Smooth muscle cell (in vitro differentiated cells): ENCODE measurements around the gene LTA. TPM values are rescaled to one million over a fixed set of nuclear protein-coding genes. Genes with fewer than 3 reads are reported as not detected.
A peak's percentile ranks its signal among the peaks of the same experiment; 100 is the strongest.
"Not testable (repeated sequence)": the region's sequence is repeated elsewhere in the genome, so short reads cannot be mapped to it uniquely, and the experiment has no call there.

ENCODE experiments used
- DNase-seq: peaks from one replicate; lab custom pipeline; 2025; ENCODE audit not compliant: unreplicated experiment; lab: John Stamatoyannopoulos, UW
- H2AFZ ChIP-seq: fragments of 200-600 bp; sonication (generic); 2 replicates; pipeline ENCODE4 v1.6.0; 2016; ENCODE audit warnings: antibody characterized with exemption, low read depth, mild to moderate bottlenecking
- H3F3A ChIP-seq: fragments of 200-600 bp; sonication (generic); 2 replicates; pipeline ENCODE4 v1.6.0; 2017; ENCODE audit warnings: antibody characterized with exemption, low read depth
- H3K27ac ChIP-seq: fragments of 200-600 bp; sonication (generic); 2 replicates; pipeline ENCODE4 v1.5.1; 2016; ENCODE audit warnings: low read depth, mild to moderate bottlenecking
- H3K27me3 ChIP-seq: fragments of 200-600 bp; sonication (generic); 2 replicates; pipeline ENCODE4 v1.6.1; 2016; ENCODE audit warnings: low read depth, mild to moderate bottlenecking
- H3K36me3 ChIP-seq: fragments of 200-600 bp; sonication (generic); 2 replicates; pipeline ENCODE4 v1.5.1; 2016; ENCODE audit warnings: low read depth
- H3K4me1 ChIP-seq: fragments of 200-600 bp; sonication (generic); 2 replicates; pipeline ENCODE4 v1.5.1; 2016; ENCODE audit warnings: low read depth
- H3K4me2 ChIP-seq: fragments of 200-600 bp; sonication (generic); 2 replicates; pipeline ENCODE4 v1.6.0; 2016; ENCODE audit warnings: mild to moderate bottlenecking
- H3K4me3 ChIP-seq: fragments of 200-600 bp; sonication (generic); 2 replicates; pipeline ENCODE4 v1.5.1; 2016; ENCODE audit warnings: mild to moderate bottlenecking
- H3K79me2 ChIP-seq: fragments of 200-600 bp; sonication (generic); 2 replicates; pipeline ENCODE4 v1.6.0; 2016; ENCODE audit warnings: low read depth, mild to moderate bottlenecking
- H3K9ac ChIP-seq: fragments of 200-600 bp; sonication (generic); 2 replicates; pipeline ENCODE4 v1.6.0; 2016; ENCODE audit warnings: low read depth
- H3K9me3 ChIP-seq: fragments of 200-600 bp; sonication (generic); replicated peaks from 2 replicates; pipeline ENCODE4 v1.5.1; 2016; ENCODE audit warnings: low read depth
- H4K20me1 ChIP-seq: fragments of 200-600 bp; sonication (generic); 2 replicates; pipeline ENCODE4 v1.6.0; 2016; ENCODE audit warnings: low read depth
- WGBS: methylation state at CpG from one replicate; pipeline ENCODE4 v1.1.7; 2016; ENCODE audit warnings: low lambda C conversion rate; 5-methylcytosine and 5-hydroxymethylcytosine counted together
- polyA plus RNA-seq: library from polyadenylated mRNA; unstranded; fragments of >200 nt; fragmentation: Nextera tagmentation; extraction: Ambion mirVana; gene quantifications from 2 replicates; pipeline ENCODE4 v1.2.1, GENCODE V29; 2016
- total RNA-seq: library from RNA; depleted of rRNA; stranded (reverse); fragments of >200 nt; gene quantifications from 2 replicates; pipeline ENCODE4 v1.2.3, GENCODE V29; 2014
- TF ChIP-seq, protein P1 (sequence below): fragments of 200-600 bp; sonication (generic); IDR thresholded peaks from 2 replicates; pipeline ENCODE4 v1.5.1; 2017; ENCODE audit warnings: borderline replicate concordance, mild to moderate bottlenecking, antibody characterized with exemption; ENCODE audit not compliant: insufficient read depth, poor library complexity, severe bottlenecking

LTA gene
- total and polyA plus RNA-seq, 2 experiments from 2014 or later = 0.74 TPM; not detected in 1

DNA sequence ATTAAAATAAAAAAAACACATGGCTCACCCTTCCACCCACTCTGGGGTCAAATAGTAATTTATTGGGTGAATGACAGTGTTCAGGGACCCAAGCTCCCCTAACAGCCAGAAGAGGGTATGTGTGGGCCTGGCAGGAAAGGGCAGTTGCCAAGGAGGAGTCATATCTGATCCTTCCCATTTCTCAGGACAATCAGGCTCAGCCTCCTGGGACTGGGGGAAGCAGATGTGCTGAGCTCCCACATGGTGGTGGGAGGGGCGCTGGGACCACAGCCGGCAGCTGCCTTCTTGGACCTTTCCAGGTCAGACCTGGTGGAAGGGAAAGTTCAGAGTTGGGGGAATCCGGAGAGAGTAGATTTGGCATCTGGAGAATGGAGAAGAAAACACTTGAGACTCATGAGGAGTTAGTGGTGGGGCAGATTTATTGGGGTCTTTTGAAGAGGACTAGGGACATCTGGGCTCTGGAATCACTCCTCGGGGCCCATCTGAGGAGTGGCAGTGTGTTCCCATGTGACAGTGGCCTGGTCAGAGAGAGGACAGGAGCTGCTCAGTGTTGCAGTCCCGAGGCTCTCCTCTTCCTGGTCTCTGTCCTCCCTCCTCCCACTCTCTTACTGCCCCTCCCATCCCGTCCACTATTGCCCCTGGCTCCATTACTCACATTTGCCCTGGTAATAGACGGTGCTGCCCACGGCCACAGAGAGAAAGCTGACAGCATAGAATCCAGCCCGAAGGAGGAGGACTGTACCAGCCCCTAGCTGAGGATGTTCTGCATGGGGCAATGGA, 17.0 kb downstream of the LTA start:
- TF ChIP-seq, protein P1, sequence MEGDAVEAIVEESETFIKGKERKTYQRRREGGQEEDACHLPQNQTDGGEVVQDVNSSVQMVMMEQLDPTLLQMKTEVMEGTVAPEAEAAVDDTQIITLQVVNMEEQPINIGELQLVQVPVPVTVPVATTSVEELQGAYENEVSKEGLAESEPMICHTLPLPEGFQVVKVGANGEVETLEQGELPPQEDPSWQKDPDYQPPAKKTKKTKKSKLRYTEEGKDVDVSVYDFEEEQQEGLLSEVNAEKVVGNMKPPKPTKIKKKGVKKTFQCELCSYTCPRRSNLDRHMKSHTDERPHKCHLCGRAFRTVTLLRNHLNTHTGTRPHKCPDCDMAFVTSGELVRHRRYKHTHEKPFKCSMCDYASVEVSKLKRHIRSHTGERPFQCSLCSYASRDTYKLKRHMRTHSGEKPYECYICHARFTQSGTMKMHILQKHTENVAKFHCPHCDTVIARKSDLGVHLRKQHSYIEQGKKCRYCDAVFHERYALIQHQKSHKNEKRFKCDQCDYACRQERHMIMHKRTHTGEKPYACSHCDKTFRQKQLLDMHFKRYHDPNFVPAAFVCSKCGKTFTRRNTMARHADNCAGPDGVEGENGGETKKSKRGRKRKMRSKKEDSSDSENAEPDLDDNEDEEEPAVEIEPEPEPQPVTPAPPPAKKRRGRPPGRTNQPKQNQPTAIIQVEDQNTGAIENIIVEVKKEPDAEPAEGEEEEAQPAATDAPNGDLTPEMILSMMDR = no peak
- Histone ChIP-seq H3K36me3 (no peaks in the 10 kb centered on the region), H3K4me2 (no peak overlapping the region), H3K4me3 (no peak overlapping the region), H3F3A (no peaks in the 10 kb centered on the region), H2AFZ (no peak overlapping the region), H3K79me2 (no peaks in the 10 kb centered on the region), H3K9ac (no peak overlapping the region), H3K27ac (no peak overlapping the region), H3K4me1 (no peaks in the 10 kb centered on the region), H4K20me1 (no peaks in the 10 kb centered on the region), H3K27me3 (no peaks in the 10 kb centered on the region), H3K9me3 (no peaks in the 10 kb centered on the region)
- WGBS = 65% methylated on average over 9 of the region's 9 CpGs
- no peak for DNase-seq

DNA sequence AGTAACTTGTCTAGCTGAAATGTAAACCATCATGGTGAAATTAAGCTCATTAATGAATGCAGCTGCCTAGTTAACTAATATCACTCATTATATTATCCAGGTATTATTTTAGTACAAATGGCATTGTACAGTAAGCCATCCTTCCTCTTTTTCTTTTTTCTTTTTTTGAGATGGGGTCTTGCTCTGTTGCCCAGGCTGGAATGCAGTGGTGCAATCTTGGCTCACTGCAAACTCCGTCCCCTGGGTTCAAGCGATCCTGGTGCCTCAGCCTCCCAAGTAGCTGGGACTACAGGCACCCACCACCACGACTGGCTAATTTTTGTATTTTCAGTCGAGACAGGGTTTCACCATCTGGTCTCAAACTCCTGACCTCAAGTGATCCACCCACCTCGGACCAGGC, 18.6 kb downstream of the LTA start:
- WGBS = 91% methylated on average over 5 of the region's 5 CpGs
- not testable (repeated sequence) for H3K9me3 ChIP-seq, DNase-seq, H3K9ac ChIP-seq, H3K4me2 ChIP-seq, H2AFZ ChIP-seq, H3F3A ChIP-seq, H3K4me1 ChIP-seq, H4K20me1 ChIP-seq, H3K36me3 ChIP-seq, H3K27ac ChIP-seq, H3K27me3 ChIP-seq, H3K4me3 ChIP-seq, H3K79me2 ChIP-seq

DNA sequence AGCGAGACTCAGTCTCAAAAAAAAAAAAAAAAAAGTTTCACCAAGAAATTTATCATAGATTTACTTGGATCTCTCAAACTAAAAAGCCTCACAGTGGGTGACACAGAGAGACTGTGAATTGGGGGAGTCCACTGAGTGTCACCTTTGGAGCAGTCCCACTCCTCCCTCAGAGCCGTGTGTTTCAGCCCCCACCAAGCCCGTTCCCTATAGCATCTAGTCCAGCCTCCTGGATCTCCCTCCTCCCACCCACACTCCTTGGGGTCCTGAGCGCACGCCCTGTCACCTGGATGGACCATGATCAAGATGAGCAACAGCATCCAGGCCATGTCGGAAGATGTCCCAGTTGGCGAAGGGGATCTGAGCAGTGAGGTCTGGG, 20.3 kb downstream of the LTA start:
- no peak overlapping the region for H3K4me3 ChIP-seq
- no peak for DNase-seq
- H3K27me3 ChIP-seq = no peaks in the 10 kb centered on the region
- no peaks in the 10 kb centered on the region for H3K4me1 ChIP-seq
- no peaks in the 10 kb centered on the region for H3K36me3 ChIP-seq
- TF ChIP-seq, protein P1 = no peak
- no peak overlapping the region for H3K4me2 ChIP-seq
- H2AFZ ChIP-seq = no peak overlapping the region
- H4K20me1 ChIP-seq = no peaks in the 10 kb centered on the region
- no peaks in the 10 kb centered on the region for H3K9me3 ChIP-seq
- H3K9ac ChIP-seq = no peak overlapping the region
- no peaks in the 10 kb centered on the region for H3F3A ChIP-seq
- no peak overlapping the region for H3K27ac ChIP-seq
- H3K79me2 ChIP-seq = no peaks in the 10 kb centered on the region
- WGBS = 94% methylated on average over 7 of the region's 7 CpGs

DNA sequence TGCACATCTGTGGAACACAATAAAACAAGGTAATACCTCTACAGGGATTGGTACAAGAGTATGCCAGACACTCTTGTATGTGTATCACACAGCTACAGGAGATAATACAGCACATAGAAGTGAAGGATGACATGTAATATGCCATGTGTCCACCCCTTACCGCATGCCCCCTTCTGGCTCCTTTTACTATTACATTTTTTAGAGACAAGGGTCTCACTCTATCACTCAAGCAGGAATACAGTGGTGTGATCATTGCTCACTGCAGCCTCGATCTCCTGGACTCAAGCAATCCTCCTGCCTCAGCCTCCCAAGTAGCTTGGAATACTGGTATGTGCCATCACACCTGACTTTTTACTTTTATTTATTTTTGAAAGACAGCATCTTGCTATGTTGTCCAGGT, 24.9 kb downstream of the LTA start:
- no peaks in the 10 kb centered on the region for H3K9me3 ChIP-seq
- no peak overlapping the region for H3K4me3 ChIP-seq
- 53% methylated on average over 2 of the region's 2 CpGs for WGBS

More for the DNA sequence above, 24.9 kb downstream of the LTA start:
- Histone ChIP-seq H3F3A (no peaks in the 10 kb centered on the region), H3K27ac (no peak overlapping the region), H2AFZ (no peak overlapping the region), H4K20me1 (no peaks in the 10 kb centered on the region), H3K27me3 (no peaks in the 10 kb centered on the region), H3K9ac (no peak overlapping the region), H3K36me3 (no peaks in the 10 kb centered on the region), H3K79me2 (no peaks in the 10 kb centered on the region), H3K4me2 (no peak overlapping the region), H3K4me1 (no peaks in the 10 kb centered on the region)
- TF ChIP-seq, protein P1 = peak; percentile 29
- no peak for DNase-seq
